GM10266 (cell line): ENCODE measurements around the gene UBFD1.

Experiments used
- DNase-seq: peaks from one replicate; pipeline ENCODE4 v3.0.0; 2012; ENCODE audit errors: extremely low spot score
- TF ChIP-seq, protein P1 (sequence below): IDR thresholded peaks from 2 replicates; pipeline ENCODE4 v1.5.1; 2012; ENCODE audit warnings: mild to moderate bottlenecking, low read depth; ENCODE audit not compliant: control insufficient read depth, insufficient read depth; ENCODE audit errors: missing control alignments

The UBFD1 gene

DNA sequence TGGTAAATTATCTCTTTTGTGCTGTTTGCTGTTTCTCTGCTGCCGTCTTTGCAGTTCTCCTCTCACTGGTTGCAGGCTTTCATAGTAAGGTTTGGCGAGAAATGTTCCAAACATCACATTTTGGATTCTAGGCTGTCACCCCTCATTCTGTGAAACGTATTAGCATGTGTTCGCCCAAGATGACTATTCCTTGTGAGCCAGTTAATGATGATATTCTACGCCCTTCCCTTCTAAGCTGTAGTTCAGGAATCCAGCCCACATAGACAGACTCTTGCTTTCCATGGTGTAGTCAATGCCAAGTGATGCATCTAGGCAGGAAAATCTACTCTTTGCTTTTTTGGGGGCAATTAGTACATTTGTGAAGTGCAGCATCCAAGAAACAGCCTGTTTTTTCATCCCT, 14.4 kb downstream of the UBFD1 start:
- TF ChIP-seq, protein P1, sequence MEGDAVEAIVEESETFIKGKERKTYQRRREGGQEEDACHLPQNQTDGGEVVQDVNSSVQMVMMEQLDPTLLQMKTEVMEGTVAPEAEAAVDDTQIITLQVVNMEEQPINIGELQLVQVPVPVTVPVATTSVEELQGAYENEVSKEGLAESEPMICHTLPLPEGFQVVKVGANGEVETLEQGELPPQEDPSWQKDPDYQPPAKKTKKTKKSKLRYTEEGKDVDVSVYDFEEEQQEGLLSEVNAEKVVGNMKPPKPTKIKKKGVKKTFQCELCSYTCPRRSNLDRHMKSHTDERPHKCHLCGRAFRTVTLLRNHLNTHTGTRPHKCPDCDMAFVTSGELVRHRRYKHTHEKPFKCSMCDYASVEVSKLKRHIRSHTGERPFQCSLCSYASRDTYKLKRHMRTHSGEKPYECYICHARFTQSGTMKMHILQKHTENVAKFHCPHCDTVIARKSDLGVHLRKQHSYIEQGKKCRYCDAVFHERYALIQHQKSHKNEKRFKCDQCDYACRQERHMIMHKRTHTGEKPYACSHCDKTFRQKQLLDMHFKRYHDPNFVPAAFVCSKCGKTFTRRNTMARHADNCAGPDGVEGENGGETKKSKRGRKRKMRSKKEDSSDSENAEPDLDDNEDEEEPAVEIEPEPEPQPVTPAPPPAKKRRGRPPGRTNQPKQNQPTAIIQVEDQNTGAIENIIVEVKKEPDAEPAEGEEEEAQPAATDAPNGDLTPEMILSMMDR = no peak

DNA sequence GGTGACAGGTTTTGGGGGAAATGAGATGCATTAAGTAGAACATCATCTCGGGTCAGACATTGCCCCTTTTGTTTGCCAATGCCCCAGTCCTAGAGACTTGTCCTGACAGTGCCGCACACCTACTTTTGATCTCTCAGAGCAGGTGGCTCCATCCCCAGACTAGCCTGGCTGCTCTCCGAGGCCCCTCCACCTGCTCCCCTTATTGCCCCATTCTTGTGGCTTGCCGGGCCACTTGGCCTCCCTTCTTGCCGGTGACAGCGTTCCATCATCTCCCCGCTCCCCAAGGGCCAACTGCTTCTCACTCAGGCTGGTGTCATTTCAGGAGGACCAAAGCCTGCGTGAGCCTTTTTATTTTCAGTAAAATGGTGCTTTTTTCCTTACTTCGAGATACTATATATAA, 14.9 kb downstream of the UBFD1 start:
- DNase-seq = no peak
- TF ChIP-seq, protein P1 = no peak

More for the DNA sequence above, 14.4 kb downstream of the UBFD1 start:
- DNase-seq = no peak

DNA sequence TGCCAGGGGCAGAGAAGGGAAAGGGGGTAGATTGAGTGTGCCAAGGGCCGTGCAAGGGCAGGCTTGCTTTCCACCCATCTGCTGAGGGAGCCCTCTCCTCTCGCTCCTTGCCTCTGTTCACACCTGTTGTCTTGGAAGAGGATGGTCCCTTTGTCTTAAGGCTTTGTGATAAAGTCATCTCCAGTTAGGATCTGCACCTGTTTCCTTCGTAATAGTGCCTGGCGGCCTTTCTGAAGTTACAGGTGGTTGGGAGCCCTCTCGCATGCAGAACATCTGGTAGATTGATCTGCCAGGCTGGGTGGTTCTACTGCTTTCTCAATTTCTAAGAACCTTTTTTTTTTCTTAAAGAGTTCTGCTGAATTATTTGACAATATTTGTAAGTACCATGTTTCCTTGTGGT, 16.3 kb downstream of the UBFD1 start:
- DNase-seq = no peak
- TF ChIP-seq, protein P1 = no peak

DNA sequence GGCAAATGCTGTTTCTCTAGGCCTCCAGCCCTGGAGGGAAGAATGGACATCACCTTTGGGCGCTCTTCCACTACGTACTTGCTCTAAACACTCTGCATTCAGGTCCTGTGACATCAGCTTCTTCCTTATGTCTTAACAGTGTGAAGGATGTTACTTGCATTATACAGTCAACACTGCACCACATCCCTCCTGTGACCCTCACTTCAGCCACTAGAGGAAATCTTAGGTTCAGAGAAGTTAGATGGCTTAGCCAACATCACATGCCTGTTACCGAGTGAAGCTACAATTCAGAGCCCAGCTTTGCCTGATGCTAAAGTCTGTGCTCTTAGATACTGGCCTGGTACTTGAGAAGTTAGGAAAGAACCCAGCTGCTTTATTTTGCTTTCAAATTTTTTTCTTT, 18.3 kb downstream of the UBFD1 start:
- TF ChIP-seq, protein P1 = no peak
- DNase-seq = no peak

- TF ChIP-seq, protein P1 = no peak
These were observed 20.0 kb downstream of the UBFD1 start for GRCh38 chr16:23577493-23577892.

GRCh38 chr16:23578101-23578830, 20.7 kb downstream of the UBFD1 start:
- TF ChIP-seq, protein P1 = no peak
- no peak for DNase-seq

More at GRCh38 chr16:23577493-23577892, 20.0 kb downstream of the UBFD1 start:
- no peak for DNase-seq

DNA sequence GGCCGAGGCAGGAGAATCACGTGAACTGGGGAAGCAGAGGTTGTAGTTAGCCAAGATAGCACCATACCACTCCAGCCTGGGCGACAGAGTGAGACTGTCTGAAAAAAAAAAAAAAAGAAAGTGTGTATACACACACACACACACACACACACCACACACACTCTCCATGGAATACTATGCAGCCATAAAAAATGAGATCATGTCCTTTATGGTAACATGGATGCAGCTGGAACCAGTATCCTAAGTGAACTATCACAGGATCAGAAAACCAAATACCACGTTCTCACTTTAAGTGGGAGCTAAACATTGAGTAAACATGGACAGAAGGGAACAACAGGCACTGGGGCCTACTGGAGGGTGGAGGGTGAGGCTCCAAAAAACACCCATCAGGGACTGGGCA, 21.8 kb downstream of the UBFD1 start:
- TF ChIP-seq, protein P1 = no peak
- no peak for DNase-seq
